B cell (primary cell): ENCODE measurements around the gene CENPV. TPM values are rescaled to one million over a fixed set of nuclear protein-coding genes. Genes with fewer than 3 reads are reported as not detected.

Source experiments
- ATAC-seq: fragments of 200-7000 bp; cut with Tn5 transposase; one replicate; pipeline ENCODE4 v1.10.0; 2021; ENCODE audit warnings: low read depth, mild to moderate bottlenecking, moderate number of reproducible peaks, moderate library complexity
- CTCF ChIA-PET: fragments of 350-600 bp; sonication (Branson Sonifier 250); formaldehyde crosslinking; loops from one replicate; lab custom pipeline; 2021; ENCODE audit warnings: antibody characterized with exemption, inconsistent platforms; lab: Charles Lee
- POLR2A ChIA-PET: fragments of 350-600 bp; sonication (Branson Sonifier 250); formaldehyde crosslinking; loops from one replicate; lab custom pipeline; 2021; ENCODE audit warnings: antibody characterized with exemption; lab: Charles Lee
- DNase-seq: peaks from one replicate; pipeline ENCODE4 v3.0.0; 2013
- H2AFZ ChIP-seq: 2 replicates; pipeline ENCODE4 v1.6.1; 2012; ENCODE audit warnings: mild to moderate bottlenecking, low read depth, low read length; ENCODE audit not compliant: insufficient read depth, poor library complexity, severe bottlenecking
- H3K27ac ChIP-seq, 2 donors: 1 replicate in 1 of 2; 2 replicates in 1 of 2; pipeline ENCODE4 v1.5.1; 2012 to 2013; ENCODE audit warnings: low read length in 2 of 2, mild to moderate bottlenecking in 2 of 2, moderate library complexity in 1 of 2
- H3K27me3 ChIP-seq, 4 experiments: fragments of 200-600 bp in 1 of 4; sonication (generic) in 1 of 4; replicated peaks in 1 of 4; 1 replicate in 2 of 4; 2 replicates in 2 of 4; pipeline versions ENCODE4 v1.6.1 to v1.7.0; 2013 to 2016; ENCODE audit warnings: low read length in 3 of 4, mild to moderate bottlenecking in 2 of 4, mixed read lengths in 1 of 4, moderate library complexity in 1 of 4; ENCODE audit not compliant: insufficient read depth in 4 of 4, control insufficient read depth in 3 of 4; ENCODE audit errors: control extremely low read depth in 1 of 4
- H3K36me3 ChIP-seq, 2 experiments: replicated peaks in 1 of 2; 1 replicate in 1 of 2; 2 replicates in 1 of 2; pipeline versions ENCODE4 v1.6.1 to v1.7.1; 2013; ENCODE audit warnings: low read length in 1 of 2; ENCODE audit not compliant: insufficient read depth in 2 of 2, control insufficient read depth in 1 of 2; ENCODE audit errors: control extremely low read depth in 1 of 2, extremely low read depth in 1 of 2
- H3K4me1 ChIP-seq, 2 donors: fragments of 200-600 bp in 1 of 2; sonication (generic) in 1 of 2; 1 replicate in 1 of 2; 2 replicates in 1 of 2; pipeline versions ENCODE4 v1.5.1 to v1.6.1; 2013 to 2017; ENCODE audit warnings: low read length in 2 of 2; ENCODE audit not compliant: control insufficient read depth in 2 of 2, insufficient read depth in 2 of 2
- H3K4me2 ChIP-seq: replicated peaks from 2 replicates; pipeline ENCODE3; 2012; ENCODE audit warnings: mild to moderate bottlenecking, low read depth, low read length; ENCODE audit not compliant: poor library complexity, severe bottlenecking
- H3K4me3 ChIP-seq, 5 experiments: fragments of 200-600 bp in 1 of 5; sonication (generic) in 1 of 5; 1 replicate in 3 of 5; 2 replicates in 2 of 5; pipeline versions ENCODE4 v1.5.1 to v1.7.0; 2011 to 2016; ENCODE audit warnings: low read length in 4 of 5, mild to moderate bottlenecking in 4 of 5, low read depth in 2 of 5, control low read depth in 1 of 5, moderate library complexity in 1 of 5; ENCODE audit not compliant: insufficient read depth in 1 of 5; ENCODE audit errors: control extremely low read depth in 1 of 5, extremely low read depth in 1 of 5
- H3K79me2 ChIP-seq: fragments of 200-600 bp; sonication (generic); one replicate; pipeline ENCODE4 v1.6.0; 2016; ENCODE audit warnings: low read length; ENCODE audit not compliant: control insufficient read depth, insufficient read depth
- H3K9ac ChIP-seq: fragments of 200-600 bp; sonication (generic); 2 replicates; pipeline ENCODE4 v1.6.1; 2017; ENCODE audit warnings: mild to moderate bottlenecking, low read length, moderate library complexity
- H3K9me3 ChIP-seq, 3 donors: one replicate each; pipeline versions ENCODE4 v1.6.1 to v1.7.1; 2013; ENCODE audit warnings: low read length in 2 of 3; ENCODE audit not compliant: control insufficient read depth in 2 of 3, insufficient read depth in 1 of 3; ENCODE audit errors: control extremely low read depth in 1 of 3
- H4K20me1 ChIP-seq: 2 replicates; pipeline ENCODE4 v1.6.0; 2012; ENCODE audit warnings: mild to moderate bottlenecking, low read length; ENCODE audit not compliant: insufficient read depth, control insufficient read depth, poor library complexity, severe bottlenecking
- H3K27ac Mint-ChIP-seq: one replicate; pipeline ENCODE4 v1.8.0; 2021; ENCODE audit warnings: mixed read lengths
- H3K27me3 Mint-ChIP-seq: one replicate; pipeline ENCODE4 v1.8.0; 2021; ENCODE audit warnings: mixed read lengths
- H3K4me1 Mint-ChIP-seq: one replicate; pipeline ENCODE4 v1.8.0; 2021; ENCODE audit warnings: mixed read lengths
- H3K4me3 Mint-ChIP-seq: one replicate; pipeline ENCODE4 v1.8.0; 2021; ENCODE audit warnings: mixed read lengths
- H3K9me3 Mint-ChIP-seq: one replicate; pipeline ENCODE4 v1.8.0; 2022; ENCODE audit warnings: mixed read lengths; ENCODE audit not compliant: insufficient read depth
- CTCF ChIP-seq: fragments of 200-600 bp; IDR thresholded peaks from one replicate; pipeline ENCODE4 v1.8.0; 2022; ENCODE audit warnings: antibody characterized with exemption, mild to moderate bottlenecking
- EZH2 ChIP-seq: IDR thresholded peaks from 2 replicates; pipeline ENCODE4 v1.6.1; 2012; ENCODE audit warnings: borderline replicate concordance, low read depth, mild to moderate bottlenecking, moderate library complexity, low read length; ENCODE audit not compliant: insufficient read depth, poor library complexity, severe bottlenecking
- WGBS: methylation state at CpG from one replicate; pipeline ENCODE4 v1.1.5; 2013; ENCODE audit warnings: missing lambda C conversion rate; ENCODE audit not compliant: insufficient coverage; 5-methylcytosine and 5-hydroxymethylcytosine counted together
- intact Hi-C: fragments of 100-400 bp; cut with micrococcal nuclease; formaldehyde crosslinking; loops from one replicate; pipeline ENCODE4 v1.10.0; 2022
- polyA plus RNA-seq: library from polyadenylated mRNA; depleted of rRNA; stranded (reverse); fragments of >200 nt; gene quantifications from 2 replicates; pipeline ENCODE4 v1.2.3, GENCODE V29; 2012
- total RNA-seq, 2 donors: library from RNA; stranded (reverse); fragments of 120-200 nt in 1 of 2; gene quantifications; 1 replicate in 1 of 2; 2 replicates in 1 of 2; pipeline versions ENCODE4 v1.2.3 to v1.2.4, GENCODE V29; 2013 to 2022

Gene CENPV
- total and polyA plus RNA-seq, 2 donors (not counting 1 experiment from before 2014, with no cell fraction given), result 15.8 to 28.1 TPM

GRCh38 chr17:16322636-16323035, 30.6 kb downstream of the CENPV start:
- CTCF ChIA-PET, result interaction anchor here (1.0 kb wide), 1 partner anchor 124 kb away, joined by 3 read pairs; no protein-coding TSS in a partner anchor
- H2AFZ ChIP-seq, result no peak overlapping the region
- no peak overlapping the region for H3K27ac ChIP-seq
- H3K9me3 ChIP-seq, result no peaks in the 10 kb centered on the region
- ATAC-seq (no peak), DNase-seq (no peak)
- Mint-ChIP-seq H3K4me1 (no peaks in the 10 kb centered on the region), H3K4me3 (no peak overlapping the region), H3K9me3 (no peaks in the 10 kb centered on the region), H3K27ac (no peak overlapping the region), H3K27me3 (no peaks in the 10 kb centered on the region)
- no peak overlapping the region for H3K4me2 ChIP-seq
- no peaks in the 10 kb centered on the region for H4K20me1 ChIP-seq
- POLR2A ChIA-PET, result no interaction called here
- H3K79me2 ChIP-seq, result no peaks in the 10 kb centered on the region
- no peak overlapping the region for H3K4me3 ChIP-seq
- H3K9ac ChIP-seq, result no peak overlapping the region
- H3K4me1 ChIP-seq, result no peaks in the 10 kb centered on the region
- no peaks in the 10 kb centered on the region for H3K27me3 ChIP-seq
- peaks cover 1 to 22% of the 10 kb centered on the region in 2 experiments for H3K36me3 ChIP-seq
- WGBS, result no CpG with 5 or more reads among the region's 3 CpGs
- TF ChIP-seq CTCF, result no peak
- no peak for TF ChIP-seq EZH2
- intact Hi-C loops, result no loop called here

- Histone ChIP-seq H3K4me3 (no peak overlapping the region), H3K9ac (no peak overlapping the region), H3K27ac (no peak overlapping the region), H2AFZ (no peak overlapping the region), H3K4me2 (no peak overlapping the region), H3K79me2 (no peaks in the 10 kb centered on the region), H4K20me1 (no peaks in the 10 kb centered on the region), H3K27me3 (no peaks in the 10 kb centered on the region), H3K4me1 (no peaks in the 10 kb centered on the region), H3K36me3 (peaks cover 1 to 12% of the 10 kb centered on the region in 2 experiments), H3K9me3 (no peaks in the 10 kb centered on the region)
- H3K4me3 Mint-ChIP-seq, result no peak overlapping the region
- WGBS, result 91% methylated on average over 3 of the region's 3 CpGs
- CTCF ChIA-PET, result no interaction called here
- ATAC-seq, result no peak
- intact Hi-C loops, result no loop called here
- TF ChIP-seq EZH2, result no peak
- TF ChIP-seq CTCF, result no peak
- DNase-seq, result no peak
- no peaks in the 10 kb centered on the region for H3K4me1 Mint-ChIP-seq
- POLR2A ChIA-PET, result no interaction called here
- no peaks in the 10 kb centered on the region for H3K9me3 Mint-ChIP-seq
- no peaks in the 10 kb centered on the region for H3K27me3 Mint-ChIP-seq
- H3K27ac Mint-ChIP-seq, result no peak overlapping the region
Measured at GRCh38 chr17:16319969-16320368, 33.3 kb downstream of the CENPV start.
